Fibroblast of skin of scalp (primary cell): ENCODE data around the gene CTDSPL2.
"Not testable (repeated sequence)": the region's sequence is repeated elsewhere in the genome, so short reads cannot be mapped to it uniquely, and the experiment has no call there.

Experiments
- DNase-seq: peaks from one replicate; pipeline ENCODE4 v3.0.0-alpha.2; 2013

Gene CTDSPL2

GRCh38 chr15:44542596-44542995 lies 115.2 kb downstream of the CTDSPL2 start:
- no peak for DNase-seq

DNA sequence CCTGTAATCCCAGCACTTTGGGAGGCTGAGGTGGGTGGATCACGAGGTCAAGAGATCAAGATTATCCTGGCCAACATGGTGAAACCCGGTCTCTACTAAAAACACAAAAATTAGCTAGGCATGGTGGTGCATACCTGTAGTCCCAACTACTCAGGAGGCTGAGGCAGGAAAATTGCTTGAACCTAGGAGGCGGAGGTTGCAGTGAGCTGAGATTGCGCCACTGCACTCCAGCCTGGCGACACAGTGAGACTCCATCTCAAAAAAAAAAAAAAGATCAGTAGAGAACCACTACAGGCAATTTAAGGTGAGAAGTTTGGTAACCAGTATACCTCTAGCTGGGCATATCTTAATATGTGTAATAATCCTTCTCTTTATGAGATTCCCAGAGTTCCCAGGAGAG lies 117.3 kb downstream of the CTDSPL2 start:
- DNase-seq: not testable (repeated sequence)

GRCh38 chr15:44545913-44546802 lies 118.7 kb downstream of the CTDSPL2 start:
- peak; percentile 42 for DNase-seq

DNA sequence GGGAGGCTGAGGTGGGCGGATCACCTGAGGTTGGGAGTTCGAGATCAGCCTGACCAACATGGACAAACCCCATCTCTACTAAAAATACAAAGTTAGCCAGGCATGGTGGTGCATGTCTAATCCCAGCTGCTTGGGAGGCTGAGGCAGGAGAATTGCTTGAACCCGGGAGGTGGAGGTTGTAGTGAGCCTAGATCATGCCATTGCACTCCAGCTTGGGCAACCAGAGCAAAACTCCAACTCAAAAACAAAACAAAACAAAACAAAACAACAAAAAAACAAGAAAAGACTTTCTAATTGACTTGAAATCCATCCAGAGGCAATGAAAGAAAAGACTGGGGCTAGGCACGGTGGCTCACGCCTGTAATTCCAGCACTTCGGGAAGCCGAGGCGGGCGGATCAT lies 121.7 kb downstream of the CTDSPL2 start:
- not testable (repeated sequence) for DNase-seq

DNA sequence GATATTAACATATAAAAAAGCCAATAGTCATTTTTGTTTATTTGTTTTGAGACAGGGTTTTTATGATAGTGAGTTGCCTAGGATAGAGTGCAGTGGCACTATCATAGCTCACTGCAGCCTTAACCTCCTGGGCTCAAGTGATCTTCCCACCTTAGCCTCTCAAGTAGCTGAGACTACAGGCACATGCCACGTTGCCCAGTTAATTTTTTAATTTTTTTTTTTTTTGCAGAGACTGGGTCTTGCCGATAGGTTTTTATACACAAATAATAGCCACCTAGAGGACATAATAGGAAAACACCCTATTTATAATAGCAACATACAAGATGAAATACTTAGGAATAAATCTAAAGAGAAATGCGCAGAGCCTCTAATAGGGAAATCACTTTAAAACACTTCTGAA lies 122.8 kb downstream of the CTDSPL2 start:
- DNase-seq: peak; percentile 54

- no peak for DNase-seq
These were observed 123.3 kb downstream of the CTDSPL2 start for GRCh38 chr15:44550734-44551133.

DNA sequence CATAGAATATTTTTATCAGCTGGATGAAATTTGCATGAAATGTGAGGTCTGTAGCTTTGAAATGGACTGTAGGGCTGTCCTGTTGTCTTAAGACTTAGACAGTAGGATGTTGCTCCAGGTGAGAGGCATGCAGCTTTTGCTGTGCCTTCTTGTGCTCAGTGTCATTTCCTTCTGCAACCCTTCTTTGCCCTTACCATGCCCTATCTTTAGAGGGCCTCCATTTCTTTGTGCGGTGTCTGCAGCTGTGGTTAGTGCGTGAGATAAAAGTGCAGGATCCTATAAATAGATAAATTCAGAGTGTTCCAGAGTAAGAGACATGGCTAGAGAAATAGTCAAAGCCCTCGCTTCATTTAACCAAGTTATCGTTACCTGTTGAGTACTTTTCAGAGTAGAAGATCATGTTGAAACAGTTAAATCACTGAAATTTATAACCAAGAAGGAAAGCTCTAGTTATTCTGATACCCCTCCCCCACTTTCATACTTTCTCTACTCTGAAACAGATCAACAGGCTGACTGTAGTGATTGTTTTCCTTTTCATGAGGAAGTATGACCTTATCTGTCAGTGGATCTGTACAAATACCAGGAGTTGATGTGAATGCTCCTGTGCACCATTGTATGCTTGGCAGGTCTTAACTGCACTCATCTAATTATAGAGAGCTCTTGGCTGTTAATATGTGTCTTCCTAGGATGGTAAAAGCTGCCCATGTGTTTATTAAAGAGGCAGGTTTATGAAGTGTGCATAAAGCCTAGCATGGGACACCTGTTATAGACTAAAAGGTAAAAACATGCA lies 127.7 kb downstream of the CTDSPL2 start:
- DNase-seq: no peak

GRCh38 chr15:44560926-44561325 lies 133.5 kb downstream of the CTDSPL2 start:
- DNase-seq: not testable (repeated sequence)

DNA sequence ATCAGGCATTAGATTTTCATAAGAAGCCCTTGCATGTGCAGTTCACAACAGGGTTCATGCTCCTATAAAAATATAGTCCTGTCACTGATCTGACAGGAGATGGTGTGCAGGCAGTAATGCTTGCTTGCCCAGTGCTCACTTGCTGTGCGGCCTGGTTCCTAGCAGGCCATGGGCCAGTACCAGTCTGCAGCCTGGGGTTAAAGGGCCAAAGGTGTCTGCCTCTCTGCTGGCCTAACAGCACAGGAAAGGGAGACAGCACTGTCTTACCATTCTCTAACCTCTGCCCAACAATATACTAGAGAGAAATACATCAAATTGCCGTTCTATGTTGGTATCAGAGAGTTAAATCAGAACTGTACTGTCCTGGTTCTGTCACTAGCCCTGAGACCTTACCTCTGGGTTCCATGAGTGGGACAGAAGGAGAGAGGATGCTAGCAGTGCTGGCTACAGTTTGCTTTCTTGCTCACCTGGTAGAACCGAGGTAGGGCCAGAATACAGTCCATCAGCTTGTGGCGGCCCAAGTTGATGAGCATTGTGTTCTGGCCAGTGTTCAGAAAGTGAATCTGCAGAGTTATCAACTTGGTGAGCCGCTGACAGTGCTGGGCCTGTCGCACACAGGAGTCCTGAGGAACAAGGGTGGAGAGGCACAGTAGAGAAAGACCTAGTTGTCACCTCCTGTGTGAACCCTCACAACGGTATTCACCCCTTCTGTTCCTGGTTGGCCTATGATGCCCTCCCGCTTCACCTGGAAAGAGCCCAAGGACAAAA lies 138.1 kb downstream of the CTDSPL2 start:
- DNase-seq: no peak

DNA sequence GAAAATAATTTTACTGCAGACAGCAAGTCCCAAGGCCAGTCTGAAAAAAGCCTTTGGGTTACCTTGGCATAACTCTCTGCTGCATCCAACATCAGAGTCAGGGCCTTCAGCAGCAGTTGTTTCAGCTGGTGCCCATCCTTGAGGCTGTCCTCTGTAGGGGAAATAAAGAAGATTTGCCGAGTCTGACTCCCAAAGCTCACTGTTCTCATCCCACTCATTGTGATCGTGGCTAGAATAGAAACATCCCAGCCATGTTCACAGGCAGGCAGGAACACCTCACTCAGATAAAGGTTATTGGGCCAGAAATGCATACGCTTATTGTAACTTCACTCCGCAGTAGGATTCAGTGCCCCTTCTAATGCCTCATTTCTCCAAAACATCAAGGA lies 138.7 kb downstream of the CTDSPL2 start:
- no peak for DNase-seq

DNA sequence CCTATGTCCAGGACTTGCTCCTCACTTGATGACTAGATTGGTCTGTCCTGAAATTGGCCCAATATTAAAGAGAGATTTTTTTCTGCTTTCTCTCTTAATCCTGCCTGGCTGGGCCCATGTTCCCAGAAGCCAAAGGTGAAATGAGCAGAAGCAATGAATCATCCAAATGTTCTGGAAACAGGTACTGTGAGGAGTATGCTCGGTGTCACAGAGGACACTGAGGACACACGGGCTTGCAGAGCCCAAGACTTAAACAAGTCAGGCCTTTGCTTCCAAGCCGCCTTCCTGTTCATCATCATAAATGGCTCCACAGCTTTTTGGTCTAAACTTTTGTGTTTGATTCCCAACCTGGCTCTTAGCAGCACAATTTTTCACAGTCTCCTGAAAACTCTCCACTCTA lies 140.9 kb downstream of the CTDSPL2 start:
- DNase-seq: no peak

GRCh38 chr15:44569316-44569715 lies 141.9 kb downstream of the CTDSPL2 start:
- DNase-seq: no peak

- DNase-seq: no peak
These were observed 142.9 kb downstream of the CTDSPL2 start for GRCh38 chr15:44570361-44570760.

GRCh38 chr15:44573386-44573785 lies 146.0 kb downstream of the CTDSPL2 start:
- DNase-seq: no peak

DNA sequence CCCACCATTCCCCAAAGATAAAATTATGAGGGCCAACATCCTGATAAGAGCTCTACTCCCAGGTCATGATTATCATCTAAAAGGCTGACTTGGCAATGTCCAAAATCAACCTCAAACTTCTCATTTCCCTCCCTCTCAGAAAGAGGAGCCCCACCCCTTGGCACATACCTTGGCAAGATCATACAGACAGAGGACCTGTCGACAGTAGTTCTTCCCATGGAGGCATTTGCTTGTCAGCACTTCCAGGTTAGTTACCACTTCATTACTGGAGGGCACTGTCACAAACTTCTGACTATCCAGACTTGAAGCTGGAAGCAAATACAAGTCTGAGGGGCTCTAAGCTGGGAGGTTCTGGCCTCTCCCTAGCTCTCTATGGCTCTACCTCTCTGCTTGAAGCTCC lies 147.3 kb downstream of the CTDSPL2 start:
- DNase-seq: no peak
